ENCODE measurements around the gene TCFL5. TPM values are rescaled to one million over a fixed set of nuclear protein-coding genes. Genes with fewer than 3 reads are reported as not detected.

The TCFL5 gene
- total and polyA plus RNA-seq, 12 donors, result 3.5 to 12.0 (median 5.5) TPM

- intact Hi-C loops (cut with DNase I), result loop anchor here in 1 of 2 donors (10.0 kb wide), 2 partner anchors 305 to 495 kb away; partner anchors contain the start of gene ADRM1
- H3K36me3 ChIP-seq (replicated peaks in 1 of 2), result peaks cover 0 to 32% of the 10 kb centered on the region in 2 donors
- no peak overlapping the region for H3K27ac ChIP-seq
- no peak overlapping the region for H3K4me3 ChIP-seq
- WGBS, 4 donors, result 71 to 91% (median 76%) methylated on average over 10 of the region's 10 CpGs
- H3K27me3 ChIP-seq, result no peaks in the 10 kb centered on the region
- peaks cover 8 to 18% of the 10 kb centered on the region in 2 donors for H3K4me1 ChIP-seq (replicated peaks in 1 of 2)
- TF ChIP-seq POLR2A (IDR thresholded peaks at IDR 0.05), result no peak
- TF ChIP-seq CTCF (IDR thresholded peaks at IDR 0.05), result no peak
- H3K9me3 ChIP-seq (replicated peaks in 1 of 3), result no peaks in the 10 kb centered on the region
- peak in 1 of 7 donors; percentile 44 for DNase-seq
Measured at GRCh38 chr20:62799873-62800272, 61.7 kb downstream of the TCFL5 start.

GRCh38 chr20:62799459-62799858 is 62.2 kb downstream of the TCFL5 start:
- WGBS, 4 donors, result 95 to 97% (median 95%) methylated on average over 17 to 19 of the region's 19 CpGs
- no peak overlapping the region for H3K27ac ChIP-seq
- H3K36me3 ChIP-seq (replicated peaks in 1 of 2), result peaks cover 0 to 32% of the 10 kb centered on the region in 2 donors
- no peaks in the 10 kb centered on the region for H3K9me3 ChIP-seq (replicated peaks in 1 of 3)
- no peaks in the 10 kb centered on the region for H3K27me3 ChIP-seq
- no peak overlapping the region for H3K4me3 ChIP-seq
- DNase-seq, result no peak
- intact Hi-C loops (cut with DNase I), result loop anchor here in 1 of 2 donors (10.0 kb wide), 2 partner anchors 305 to 495 kb away; partner anchors contain the start of gene ADRM1
- TF ChIP-seq POLR2A (IDR thresholded peaks at IDR 0.05) (no peak), CTCF (IDR thresholded peaks at IDR 0.05) (no peak)
- H3K4me1 ChIP-seq (replicated peaks in 1 of 2), result peaks cover 8 to 22% of the 10 kb centered on the region in 2 donors

GRCh38 chr20:62799036-62799435 is 62.6 kb downstream of the TCFL5 start:
- intact Hi-C loops (cut with DNase I), result loop anchor here in 1 of 2 donors (10.0 kb wide), 2 partner anchors 304 to 494 kb away; partner anchors contain the start of gene ADRM1
- H3K4me1 ChIP-seq (replicated peaks in 1 of 2), result peaks cover 8 to 23% of the 10 kb centered on the region in 2 donors
- no peak for DNase-seq
- TF ChIP-seq CTCF (IDR thresholded peaks at IDR 0.05) (no peak), POLR2A (IDR thresholded peaks at IDR 0.05) (no peak)
- H3K36me3 ChIP-seq (replicated peaks in 1 of 2), result peaks cover 0 to 32% of the 10 kb centered on the region in 2 donors
- H3K27me3 ChIP-seq, result no peaks in the 10 kb centered on the region
- no peak overlapping the region for H3K4me3 ChIP-seq
- WGBS, 4 donors, result 91 to 93% (median 92%) methylated on average over 8 of the region's 8 CpGs
- H3K9me3 ChIP-seq (replicated peaks in 1 of 3), result no peaks in the 10 kb centered on the region
- H3K27ac ChIP-seq, result no peak overlapping the region

GRCh38 chr20:62797671-62798532 is 63.7 kb downstream of the TCFL5 start:
- Histone ChIP-seq H3K9me3 (replicated peaks in 1 of 3) (no peaks in the 10 kb centered on the region), H3K27me3 (no peaks in the 10 kb centered on the region), H3K4me3 (no peak overlapping the region), H3K4me1 (replicated peaks in 1 of 2) (peaks cover 8 to 28% of the 10 kb centered on the region in 2 donors), H3K27ac (peak overlapping the region in 3 of 5 donors; percentile 26 to 96 (median 60)), H3K36me3 (replicated peaks in 1 of 2) (peaks cover 0 to 32% of the 10 kb centered on the region in 2 donors)
- WGBS, 4 donors, result 78 to 89% (median 84%) methylated on average over 12 to 26 of the region's 26 CpGs
- intact Hi-C loops (cut with DNase I), result loop anchor here in 1 of 2 donors (10.0 kb wide), 2 partner anchors 303 to 493 kb away; partner anchors contain the start of gene ADRM1
- TF ChIP-seq POLR2A (IDR thresholded peaks at IDR 0.05) (no peak), CTCF (IDR thresholded peaks at IDR 0.05) (no peak)
- no peak for DNase-seq

All from adrenal gland (tissue), 12 donors.